OCI-LY1 (cell line): ENCODE measurements around the gene EPB41L2.
"Not testable (repeated sequence)": the region's sequence is repeated elsewhere in the genome, so short reads cannot be mapped to it uniquely, and the experiment has no call there.

Experiments used
- H2AFZ ChIP-seq: fragments of 200-600 bp; sonication (generic), shearing (Covaris generic); 2 replicates; pipeline ENCODE4 v1.6.0; 2014; ENCODE audit warnings: antibody characterized with exemption, mild to moderate bottlenecking, low read length
- H3F3A ChIP-seq: fragments of 200-600 bp; sonication (generic), shearing (Covaris generic); 2 replicates; pipeline ENCODE4 v1.6.0; 2014; ENCODE audit warnings: mild to moderate bottlenecking, antibody characterized with exemption, low read length, moderate library complexity; ENCODE audit not compliant: insufficient read depth
- H3K27ac ChIP-seq: fragments of 200-600 bp; sonication (generic); 2 replicates; pipeline ENCODE4 v1.5.1; 2014; ENCODE audit warnings: low read length, mixed run types, mild to moderate bottlenecking, low read depth; ENCODE audit not compliant: poor library complexity, severe bottlenecking
- H3K27me3 ChIP-seq: fragments of 200-600 bp; sonication (generic); 2 replicates; pipeline ENCODE4 v1.6.0; 2014; ENCODE audit warnings: antibody characterized with exemption, mild to moderate bottlenecking, low read length, moderate library complexity; ENCODE audit not compliant: insufficient read depth
- H3K36me3 ChIP-seq: fragments of 200-600 bp; sonication (generic); 2 replicates; pipeline ENCODE4 v1.6.1; 2014; ENCODE audit warnings: mild to moderate bottlenecking, antibody characterized with exemption, low read length, moderate library complexity, mixed read lengths; ENCODE audit not compliant: insufficient read depth
- H3K4me1 ChIP-seq: fragments of 200-600 bp; sonication (generic); 2 replicates; pipeline ENCODE4 v1.5.1; 2014; ENCODE audit warnings: mild to moderate bottlenecking, low read length, moderate library complexity; ENCODE audit not compliant: insufficient read depth, severe bottlenecking
- H3K4me2 ChIP-seq: fragments of 200-600 bp; sonication (generic), shearing (Covaris generic); 2 replicates; pipeline ENCODE4 v1.6.1; 2014; ENCODE audit warnings: low read length
- H3K4me3 ChIP-seq: fragments of 200-600 bp; sonication (generic); 2 replicates; pipeline ENCODE4 v1.5.1; 2014; ENCODE audit warnings: low read length, low read depth, mild to moderate bottlenecking, mixed read lengths; ENCODE audit not compliant: poor library complexity, severe bottlenecking
- H3K79me2 ChIP-seq: fragments of 200-600 bp; shearing (Covaris generic); 2 replicates; pipeline ENCODE4 v1.6.1; 2016; ENCODE audit warnings: mixed run types, low read length, mixed read lengths; ENCODE audit not compliant: insufficient read depth
- H3K9ac ChIP-seq: fragments of 200-600 bp; sonication (generic), shearing (Covaris generic); 2 replicates; pipeline ENCODE4 v1.6.1; 2014; ENCODE audit warnings: mild to moderate bottlenecking, low read length, mixed read lengths
- H3K9me2 ChIP-seq: fragments of 200-600 bp; sonication (generic), shearing (Covaris generic); 2 replicates; pipeline ENCODE4 v1.6.1; 2014; ENCODE audit warnings: low read depth, mild to moderate bottlenecking, low read length, mixed read lengths
- H3K9me3 ChIP-seq: fragments of 200-600 bp; shearing (Covaris generic); 2 replicates; pipeline ENCODE4 v1.6.1; 2014; ENCODE audit warnings: low read length, mixed read lengths
- H4K20me1 ChIP-seq: fragments of 200-600 bp; sonication (generic), shearing (Covaris generic); 2 replicates; pipeline ENCODE4 v1.6.0; 2016; ENCODE audit warnings: mild to moderate bottlenecking, low read length; ENCODE audit not compliant: insufficient read depth
- CTCF ChIP-seq: fragments of 200-600 bp; sonication (generic), shearing (Covaris generic); IDR thresholded peaks from 2 replicates; pipeline ENCODE4 v1.5.1; 2017; ENCODE audit warnings: mild to moderate bottlenecking, antibody characterized with exemption, low read length, moderate library complexity, mixed read lengths
- EZH2 ChIP-seq: fragments of 200-600 bp; sonication (generic), shearing (Covaris generic); IDR thresholded peaks from 2 replicates; pipeline ENCODE4 v1.8.0; 2017; ENCODE audit warnings: borderline replicate concordance, mixed run types, mild to moderate bottlenecking, antibody characterized with exemption, low read length, moderate library complexity, mixed read lengths

Gene EPB41L2

DNA sequence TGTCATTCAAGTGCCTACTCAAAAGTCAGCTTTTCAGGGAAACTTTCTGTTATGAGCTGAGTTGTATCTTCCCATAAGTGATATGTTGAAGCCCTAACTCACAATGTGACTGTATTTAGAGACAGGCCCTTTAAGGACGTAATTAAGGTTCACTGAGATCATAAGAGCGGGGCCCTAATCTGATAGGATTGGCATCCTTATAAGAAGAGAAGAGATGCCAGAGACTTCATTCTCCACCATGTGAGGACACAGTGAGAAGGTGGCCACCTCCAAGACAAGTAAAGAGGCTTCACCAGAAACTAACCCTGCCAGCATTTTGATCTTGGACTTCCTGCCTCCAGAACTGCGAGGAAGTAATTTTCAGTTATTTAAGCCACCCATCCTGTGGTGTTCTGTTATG is 248.5 kb downstream of the EPB41L2 start:
- Histone ChIP-seq H3K79me2 (no peaks in the 10 kb centered on the region), H3K27ac (no peak overlapping the region), H3K9me2 (no peaks in the 10 kb centered on the region), H3K9me3 (no peaks in the 10 kb centered on the region), H3K9ac (no peak overlapping the region), H3K4me1 (no peaks in the 10 kb centered on the region), H3K27me3 (no peaks in the 10 kb centered on the region), H4K20me1 (no peaks in the 10 kb centered on the region), H2AFZ (no peak overlapping the region), H3F3A (no peaks in the 10 kb centered on the region), H3K4me2 (no peak overlapping the region), H3K4me3 (no peak overlapping the region), H3K36me3 (no peaks in the 10 kb centered on the region)
- TF ChIP-seq EZH2 (no peak), CTCF (no peak)

DNA sequence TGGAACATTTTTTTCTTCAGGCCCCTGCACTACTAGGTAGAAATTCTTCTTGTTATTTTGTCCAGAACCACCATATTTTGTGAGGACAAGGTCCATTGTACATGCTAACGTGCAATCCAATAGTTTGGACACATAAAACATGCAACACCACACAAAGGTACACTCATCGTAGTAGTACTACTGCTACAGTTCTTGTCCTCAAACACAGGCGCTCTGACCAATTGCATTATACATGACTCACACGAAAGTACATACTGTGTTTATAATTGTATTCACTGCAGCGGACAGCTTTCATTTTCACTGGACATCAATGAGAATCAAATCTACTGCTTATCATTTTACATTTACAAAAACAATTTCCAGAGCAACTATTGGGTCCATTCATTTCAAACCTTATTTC is 251.1 kb downstream of the EPB41L2 start:
- Histone ChIP-seq H3K79me2 (no peaks in the 10 kb centered on the region), H3K9me2 (no peaks in the 10 kb centered on the region), H2AFZ (no peak overlapping the region), H3K36me3 (no peaks in the 10 kb centered on the region), H3K4me1 (no peaks in the 10 kb centered on the region), H3K9ac (no peak overlapping the region), H3K4me3 (no peak overlapping the region), H3K27ac (no peak overlapping the region), H3F3A (no peaks in the 10 kb centered on the region), H4K20me1 (no peaks in the 10 kb centered on the region), H3K9me3 (no peaks in the 10 kb centered on the region), H3K4me2 (no peak overlapping the region), H3K27me3 (no peaks in the 10 kb centered on the region)
- TF ChIP-seq EZH2 (no peak), CTCF (no peak)

- H3K27ac ChIP-seq, result no peak overlapping the region
- H3K9me2 ChIP-seq, result no peaks in the 10 kb centered on the region
- no peaks in the 10 kb centered on the region for H4K20me1 ChIP-seq
- no peak overlapping the region for H2AFZ ChIP-seq
- H3K27me3 ChIP-seq, result no peaks in the 10 kb centered on the region
- no peak overlapping the region for H3K4me3 ChIP-seq
- no peaks in the 10 kb centered on the region for H3K36me3 ChIP-seq
- no peak overlapping the region for H3K4me2 ChIP-seq
- TF ChIP-seq CTCF (no peak), EZH2 (no peak)
- no peaks in the 10 kb centered on the region for H3K79me2 ChIP-seq
- H3K9me3 ChIP-seq, result no peaks in the 10 kb centered on the region
- no peak overlapping the region for H3K9ac ChIP-seq
- H3F3A ChIP-seq, result no peaks in the 10 kb centered on the region
- H3K4me1 ChIP-seq, result no peaks in the 10 kb centered on the region
Measured at GRCh38 chr6:130810307-130811030, 252.6 kb downstream of the EPB41L2 start.

DNA sequence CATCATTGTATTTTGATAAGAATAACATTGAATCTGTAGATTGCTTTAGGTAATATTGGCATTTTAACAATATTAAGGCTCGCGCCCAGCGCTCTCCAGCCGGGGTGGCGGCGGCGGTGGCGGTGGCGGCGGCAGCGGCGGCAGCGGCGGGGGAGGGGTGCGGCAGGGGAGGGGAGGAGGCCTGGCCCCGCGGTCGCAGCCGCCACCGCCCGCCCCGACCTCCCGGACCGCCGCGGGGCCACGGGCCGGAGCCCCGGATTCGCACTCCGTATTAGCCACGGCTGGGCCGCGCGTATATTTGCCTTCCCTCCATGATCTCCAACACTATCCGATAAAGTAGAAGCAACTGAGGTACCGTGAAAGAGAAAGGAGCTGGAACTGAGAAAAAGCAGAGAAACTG is 261.7 kb downstream of the EPB41L2 start:
- H3K9ac ChIP-seq, H3K4me2 ChIP-seq, H3K4me3 ChIP-seq, H3K79me2 ChIP-seq, H2AFZ ChIP-seq, H3K27ac ChIP-seq, H3K27me3 ChIP-seq, H4K20me1 ChIP-seq, H3K36me3 ChIP-seq, H3K9me3 ChIP-seq, H3K9me2 ChIP-seq, H3F3A ChIP-seq, H3K4me1 ChIP-seq: not testable (repeated sequence)
